Activated CD4-positive, alpha-beta T cell treated with anti-CD3 and anti-CD28 coated beads, Interleukin-2, amount 10 ng/mL, durations not matched to agents 7 days and 5 days (primary cell): ENCODE measurements around the gene GATM. TPM values are rescaled to one million over a fixed set of nuclear protein-coding genes. Genes with fewer than 3 reads are reported as not detected.
A peak's percentile ranks its signal among the peaks of the same experiment; 100 is the strongest.

Source experiments
- CTCF ChIA-PET: fragments of 350-600 bp; sonication (Branson Sonifier 250); formaldehyde crosslinking; loops from one replicate; lab custom pipeline; 2021; ENCODE audit warnings: antibody characterized with exemption; lab: Charles Lee
- POLR2A ChIA-PET: fragments of 350-600 bp; sonication (Branson Sonifier 250); formaldehyde crosslinking; loops from one replicate; lab custom pipeline; 2021; ENCODE audit warnings: antibody characterized with exemption; lab: Charles Lee
- DNase-seq: peaks from one replicate; pipeline ENCODE4 v3.0.0-alpha.2; 2020
- H3K27ac Mint-ChIP-seq: one replicate; pipeline ENCODE4 v1.8.0; 2021; ENCODE audit warnings: mild to moderate bottlenecking, moderate library complexity, mixed read lengths
- H3K27me3 Mint-ChIP-seq: one replicate; pipeline ENCODE4 v1.8.0; 2021; ENCODE audit warnings: mixed read lengths
- H3K36me3 Mint-ChIP-seq: one replicate; pipeline ENCODE4 v1.8.0; 2021; ENCODE audit warnings: low read depth, mixed read lengths
- H3K4me1 Mint-ChIP-seq: one replicate; pipeline ENCODE4 v1.8.0; 2021; ENCODE audit warnings: mixed read lengths
- H3K4me3 Mint-ChIP-seq: one replicate; pipeline ENCODE4 v1.8.0; 2021; ENCODE audit warnings: mild to moderate bottlenecking, moderate library complexity, mixed read lengths
- H3K9me3 Mint-ChIP-seq: one replicate; pipeline ENCODE4 v1.8.0; 2021; ENCODE audit warnings: mixed read lengths
- total RNA-seq, 2 experiments: library from RNA; stranded (reverse); gene quantifications; one replicate each; pipeline ENCODE4 v1.2.3, GENCODE V29; 2021

Gene GATM
- total RNA-seq, 2 experiments from 2014 or later, result 1.6 to 2.0 TPM

GRCh38 chr15:45401665-45402161, 23.4 kb upstream of the GATM start:
- H3K9me3 Mint-ChIP-seq, result no peaks in the 10 kb centered on the region
- ChIA-PET POLR2A (interaction anchor here (0.6 to 1.0 kb wide), 3 partner anchors 14 to 215 kb away, joined by 3 read pairs; no protein-coding TSS in a partner anchor), CTCF (interaction anchor here (0.7 to 1.9 kb wide), 9 partner anchors 11 to 230 kb away, joined by 3 to 10 read pairs (median 4); no protein-coding TSS in a partner anchor)
- no peak for DNase-seq
- H3K4me1 Mint-ChIP-seq, result peaks cover 37% of the 10 kb centered on the region
- no peaks in the 10 kb centered on the region for H3K27me3 Mint-ChIP-seq
- peaks cover 7% of the 10 kb centered on the region for H3K36me3 Mint-ChIP-seq
- peak overlapping the region; percentile 98 for H3K27ac Mint-ChIP-seq
- peak overlapping the region; percentile 100 for H3K4me3 Mint-ChIP-seq

- no peak for DNase-seq
- H3K4me3 Mint-ChIP-seq, result no peak overlapping the region
- no peak overlapping the region for H3K27ac Mint-ChIP-seq
- no peaks in the 10 kb centered on the region for H3K27me3 Mint-ChIP-seq
- CTCF ChIA-PET, result interaction anchor here (1.3 to 1.4 kb wide), 2 partner anchors 14 to 194 kb away, joined by 3 read pairs; no protein-coding TSS in a partner anchor
- POLR2A ChIA-PET, result no interaction called here
- no peaks in the 10 kb centered on the region for H3K9me3 Mint-ChIP-seq
- peaks cover 24% of the 10 kb centered on the region for H3K4me1 Mint-ChIP-seq
- no peaks in the 10 kb centered on the region for H3K36me3 Mint-ChIP-seq
These were observed 21.3 kb upstream of the GATM start for GRCh38 chr15:45399381-45400212.

- Mint-ChIP-seq H3K9me3 (no peaks in the 10 kb centered on the region), H3K4me3 (no peak overlapping the region), H3K4me1 (peaks cover 14% of the 10 kb centered on the region), H3K36me3 (no peaks in the 10 kb centered on the region), H3K27ac (no peak overlapping the region), H3K27me3 (no peaks in the 10 kb centered on the region)
- ChIA-PET CTCF (interaction anchor here (1.4 kb wide), 1 partner anchor 60 kb away, joined by 4 read pairs; no protein-coding TSS in a partner anchor), POLR2A (no interaction called here)
- DNase-seq, result no peak
These were observed 18.8 kb upstream of the GATM start for GRCh38 chr15:45397116-45397665.

- Mint-ChIP-seq H3K9me3 (no peaks in the 10 kb centered on the region), H3K4me1 (peaks cover 7% of the 10 kb centered on the region), H3K27ac (no peak overlapping the region), H3K36me3 (no peaks in the 10 kb centered on the region), H3K4me3 (no peak overlapping the region), H3K27me3 (no peaks in the 10 kb centered on the region)
- POLR2A ChIA-PET, result no interaction called here
- DNase-seq, result no peak
- CTCF ChIA-PET, result no interaction called here
These were observed 17.6 kb upstream of the GATM start for GRCh38 chr15:45395943-45396342.

GRCh38 chr15:45394681-45395080, 16.3 kb upstream of the GATM start:
- H3K4me3 Mint-ChIP-seq, result no peak overlapping the region
- H3K27ac Mint-ChIP-seq, result no peak overlapping the region
- DNase-seq, result no peak
- no peaks in the 10 kb centered on the region for H3K36me3 Mint-ChIP-seq
- no peaks in the 10 kb centered on the region for H3K9me3 Mint-ChIP-seq
- POLR2A ChIA-PET, result no interaction called here
- CTCF ChIA-PET, result no interaction called here
- no peaks in the 10 kb centered on the region for H3K4me1 Mint-ChIP-seq
- H3K27me3 Mint-ChIP-seq, result no peaks in the 10 kb centered on the region

- ChIA-PET CTCF (interaction anchor here (1.4 kb wide), 1 partner anchor 214 kb away, joined by 3 read pairs; no protein-coding TSS in a partner anchor), POLR2A (no interaction called here)
- no peak for DNase-seq
- no peaks in the 10 kb centered on the region for H3K27me3 Mint-ChIP-seq
- no peaks in the 10 kb centered on the region for H3K9me3 Mint-ChIP-seq
- no peak overlapping the region for H3K27ac Mint-ChIP-seq
- no peaks in the 10 kb centered on the region for H3K4me1 Mint-ChIP-seq
- H3K36me3 Mint-ChIP-seq, result no peaks in the 10 kb centered on the region
- H3K4me3 Mint-ChIP-seq, result no peak overlapping the region
These were observed 15.5 kb upstream of the GATM start for GRCh38 chr15:45393851-45394250.

- DNase-seq, result no peak
- Mint-ChIP-seq H3K27ac (no peak overlapping the region), H3K4me1 (no peaks in the 10 kb centered on the region), H3K9me3 (no peaks in the 10 kb centered on the region), H3K27me3 (peaks cover 4% of the 10 kb centered on the region), H3K36me3 (no peaks in the 10 kb centered on the region), H3K4me3 (no peak overlapping the region)
- POLR2A ChIA-PET, result no interaction called here
- CTCF ChIA-PET, result interaction anchor here (1.0 to 1.4 kb wide), 3 partner anchors 10 to 212 kb away, joined by 3 read pairs; a partner anchor contains a TSS
These were observed 14.2 kb upstream of the GATM start for GRCh38 chr15:45392584-45392855.

DNA sequence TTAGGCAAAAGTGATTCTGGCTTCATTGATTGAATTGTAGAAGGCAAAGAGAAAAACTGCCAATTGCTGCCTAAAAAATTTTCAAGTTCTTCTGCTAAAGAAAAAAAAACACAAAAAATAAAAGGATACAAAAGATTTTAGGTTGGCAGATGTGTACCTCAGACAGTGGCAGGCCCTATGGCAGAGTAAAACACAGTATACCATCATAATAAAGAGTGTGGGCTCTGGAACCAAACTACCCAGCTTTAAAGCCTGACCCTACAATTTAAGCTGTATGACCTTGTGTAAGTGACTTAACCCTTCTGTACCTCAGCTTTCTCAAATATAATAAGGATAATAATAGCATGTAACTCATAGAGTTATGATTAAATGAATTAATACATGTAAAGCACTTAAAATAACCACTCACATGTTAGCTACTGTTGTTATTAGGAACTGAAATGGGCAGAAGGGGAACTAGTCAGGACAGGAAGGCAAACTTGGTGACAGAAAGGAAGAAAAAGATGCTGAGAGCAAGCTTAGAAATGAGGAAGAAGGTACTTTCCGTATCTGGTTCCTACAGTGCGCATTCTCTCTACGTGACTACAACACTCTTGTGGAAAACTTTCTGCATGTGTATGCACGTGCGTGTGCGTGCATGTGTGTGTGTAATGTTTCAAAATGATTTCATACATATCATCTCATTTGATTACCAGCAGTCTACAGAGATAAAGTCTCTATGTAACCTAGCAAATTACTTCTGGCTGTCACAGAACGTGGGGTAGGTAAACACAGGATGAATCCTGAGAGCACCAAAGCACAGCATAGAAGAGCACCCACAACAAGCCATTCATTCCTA, 13.6 kb upstream of the GATM start:
- Mint-ChIP-seq H3K4me1 (no peaks in the 10 kb centered on the region), H3K27me3 (peaks cover 4% of the 10 kb centered on the region), H3K36me3 (no peaks in the 10 kb centered on the region), H3K4me3 (no peak overlapping the region), H3K27ac (no peak overlapping the region), H3K9me3 (no peaks in the 10 kb centered on the region)
- DNase-seq, result no peak
- ChIA-PET CTCF (interaction anchor here (0.5 to 1.4 kb wide), 3 partner anchors 12 to 194 kb away, joined by 3 read pairs; no protein-coding TSS in a partner anchor), POLR2A (interaction anchor here (0.6 kb wide), 1 partner anchor 28 kb away, joined by 3 read pairs; no protein-coding TSS in a partner anchor)

GRCh38 chr15:45389351-45389750, 11.0 kb upstream of the GATM start:
- Mint-ChIP-seq H3K4me1 (no peaks in the 10 kb centered on the region), H3K27me3 (peaks cover 4% of the 10 kb centered on the region), H3K9me3 (no peaks in the 10 kb centered on the region), H3K36me3 (no peaks in the 10 kb centered on the region), H3K27ac (no peak overlapping the region), H3K4me3 (no peak overlapping the region)
- CTCF ChIA-PET, result interaction anchor here (0.6 kb wide), 1 partner anchor 70 kb away, joined by 3 read pairs; no protein-coding TSS in a partner anchor
- POLR2A ChIA-PET, result interaction anchor here (0.6 kb wide), 2 partner anchors 9 to 243 kb away, joined by 4 read pairs; no protein-coding TSS in a partner anchor
- no peak for DNase-seq

GRCh38 chr15:45387380-45388007, 9.2 kb upstream of the GATM start:
- ChIA-PET CTCF (no interaction called here), POLR2A (interaction anchor here (0.6 kb wide), 1 partner anchor 15 kb away, joined by 3 read pairs; a partner anchor contains a TSS)
- peaks cover 7% of the 10 kb centered on the region for H3K27me3 Mint-ChIP-seq
- no peaks in the 10 kb centered on the region for H3K4me1 Mint-ChIP-seq
- H3K27ac Mint-ChIP-seq, result no peak overlapping the region
- no peak for DNase-seq
- no peak overlapping the region for H3K4me3 Mint-ChIP-seq
- H3K9me3 Mint-ChIP-seq, result no peaks in the 10 kb centered on the region
- H3K36me3 Mint-ChIP-seq, result no peaks in the 10 kb centered on the region

DNA sequence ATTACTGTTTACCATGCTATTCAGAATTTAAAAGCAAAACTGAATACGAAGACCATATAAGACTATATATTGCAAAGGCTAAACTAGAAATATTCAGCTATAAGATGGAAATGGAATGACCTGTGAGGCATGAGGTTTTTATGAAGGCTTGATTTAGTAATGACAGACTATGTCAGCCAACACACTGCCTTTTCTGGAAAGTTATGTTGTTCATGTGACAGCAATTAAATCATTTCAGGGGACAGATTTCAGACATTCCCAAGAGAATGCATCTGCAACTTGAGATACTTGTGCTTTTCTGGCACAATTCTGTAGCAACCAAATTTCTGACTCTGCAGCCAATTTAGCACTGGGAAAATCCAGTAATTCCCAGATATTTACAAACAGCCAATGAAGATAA, 8.6 kb upstream of the GATM start:
- Mint-ChIP-seq H3K4me1 (no peaks in the 10 kb centered on the region), H3K27me3 (peaks cover 7% of the 10 kb centered on the region), H3K36me3 (no peaks in the 10 kb centered on the region), H3K9me3 (no peaks in the 10 kb centered on the region), H3K27ac (no peak overlapping the region), H3K4me3 (no peak overlapping the region)
- ChIA-PET POLR2A (no interaction called here), CTCF (no interaction called here)
- no peak for DNase-seq

- H3K27ac Mint-ChIP-seq, result no peak overlapping the region
- H3K36me3 Mint-ChIP-seq, result no peaks in the 10 kb centered on the region
- DNase-seq, result no peak
- H3K4me3 Mint-ChIP-seq, result no peak overlapping the region
- CTCF ChIA-PET, result no interaction called here
- POLR2A ChIA-PET, result no interaction called here
- no peaks in the 10 kb centered on the region for H3K9me3 Mint-ChIP-seq
- H3K4me1 Mint-ChIP-seq, result no peaks in the 10 kb centered on the region
- H3K27me3 Mint-ChIP-seq, result peaks cover 7% of the 10 kb centered on the region
These were observed 8.1 kb upstream of the GATM start for GRCh38 chr15:45386420-45386819.
